ENCODE results near the gene TM4SF4. TPM values are rescaled to one million over a fixed set of nuclear protein-coding genes. Genes with fewer than 3 reads are reported as not detected.

Gene TM4SF4, protein sequence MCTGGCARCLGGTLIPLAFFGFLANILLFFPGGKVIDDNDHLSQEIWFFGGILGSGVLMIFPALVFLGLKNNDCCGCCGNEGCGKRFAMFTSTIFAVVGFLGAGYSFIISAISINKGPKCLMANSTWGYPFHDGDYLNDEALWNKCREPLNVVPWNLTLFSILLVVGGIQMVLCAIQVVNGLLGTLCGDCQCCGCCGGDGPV
- total RNA-seq: under 0.01 TPM in 1 of 2 replicates, not detected in the other

DNA sequence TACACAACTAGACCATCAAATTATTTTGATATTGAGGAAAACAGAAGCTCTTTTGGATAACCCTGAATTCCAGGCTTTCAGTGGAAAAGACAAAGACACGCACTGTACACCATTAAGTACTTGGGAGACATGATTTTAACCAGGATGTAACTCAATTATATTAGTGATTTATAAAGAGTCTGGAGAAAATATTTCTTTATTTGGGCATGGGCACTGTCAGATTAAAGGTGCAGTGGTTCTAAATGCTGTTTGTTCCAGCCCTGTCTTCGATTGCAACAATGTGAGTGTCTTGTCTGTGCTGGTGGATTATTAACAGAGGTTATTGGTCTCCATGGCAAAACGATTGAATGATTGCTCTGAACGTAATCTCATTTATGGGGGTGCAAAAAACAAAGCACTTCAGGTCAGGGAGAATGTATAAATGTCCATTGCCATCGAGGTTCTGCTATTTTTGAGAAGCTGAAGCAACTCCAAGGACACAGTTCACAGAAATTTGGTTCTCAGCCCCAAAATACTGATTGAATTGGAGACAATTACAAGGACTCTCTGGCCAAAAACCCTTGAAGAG is at the start of gene TM4SF4:
Gene TM4SF4, plus strand, starts transcription at position 448 of the 568 bp plus-strand sequence. CDS start 181 bp downstream, outside the sequence.

Small RNA genes within 50 kb of the gene (small RNA-seq; reads per million reads assigned to genes)
- gene AC108751.2 (not detected), gene RNU6-1098P (not detected)

Other genes starting within 250 kb of the TM4SF4 start
- gene TM4SF18, start 141.1 kb upstream of the TM4SF4 start, total RNA-seq: 0.37 and 0.39 TPM in 2 replicates
- 442 and 577 TPM in 2 replicates for gene TM4SF1, start 97.0 kb upstream of the TM4SF4 start, total RNA-seq
- 74.6 and 117 TPM in 2 replicates for gene WWTR1, start 183.3 kb downstream of the TM4SF4 start, total RNA-seq